Lower lobe of right lung (tissue), 2 donors: ENCODE data around the gene GPM6B. TPM values are rescaled to one million over a fixed set of nuclear protein-coding genes. Genes with fewer than 3 reads are reported as not detected.
"Not testable (repeated sequence)": the region's sequence is repeated elsewhere in the genome, so short reads cannot be mapped to it uniquely, and the experiment has no call there.

ENCODE experiments used
- ATAC-seq, 2 donors: fragments of 200-7000 bp; cut with Tn5 transposase; one replicate each; pipeline ENCODE4 v1.9.1; 2020 to 2022; ENCODE audit warnings: mild to moderate bottlenecking in 2 of 2, moderate library complexity in 2 of 2
- DNase-seq: peaks from one replicate; pipeline ENCODE4 v3.0.0-alpha.2; 2020
- H3K27ac ChIP-seq: fragments of 200-600 bp; one replicate; pipeline ENCODE4 v1.8.0; 2022
- H3K27me3 ChIP-seq: fragments of 200-600 bp; one replicate; pipeline ENCODE4 v1.8.0; 2022; ENCODE audit warnings: low read depth
- H3K36me3 ChIP-seq: fragments of 200-600 bp; one replicate; pipeline ENCODE4 v1.8.0; 2022; ENCODE audit warnings: mild to moderate bottlenecking
- H3K4me1 ChIP-seq: fragments of 200-600 bp; one replicate; pipeline ENCODE4 v1.8.0; 2022
- H3K4me3 ChIP-seq: fragments of 200-600 bp; one replicate; pipeline ENCODE4 v1.8.0; 2022; ENCODE audit warnings: mild to moderate bottlenecking
- H3K9me3 ChIP-seq: fragments of 200-600 bp; one replicate; pipeline ENCODE4 v1.8.0; 2022
- intact Hi-C: fragments of 100-400 bp; cut with DNase I; formaldehyde crosslinking; loops from one replicate; pipeline ENCODE4 v1.11.0; 2022
- total RNA-seq: library from RNA; stranded (reverse); fragmentation: NEBNext Ultra II Directional; extraction: Animal tissue kit (Norgen Biotek cat#: 25700); gene quantifications from one replicate; pipeline ENCODE4 v1.2.1, GENCODE V29; 2021
- TF ChIP-seq, protein P1 (sequence below): fragments of 200-600 bp; IDR thresholded peaks from one replicate; pipeline ENCODE4 v1.8.0; 2022; ENCODE audit warnings: antibody characterized with exemption, mild to moderate bottlenecking
- donor health status: DM: no; HTN: yes; CAD: no; lungs with severe emphysema.

GPM6B gene
- total RNA-seq, 1 donor from 2014 or later, result 21.6 TPM

DNA sequence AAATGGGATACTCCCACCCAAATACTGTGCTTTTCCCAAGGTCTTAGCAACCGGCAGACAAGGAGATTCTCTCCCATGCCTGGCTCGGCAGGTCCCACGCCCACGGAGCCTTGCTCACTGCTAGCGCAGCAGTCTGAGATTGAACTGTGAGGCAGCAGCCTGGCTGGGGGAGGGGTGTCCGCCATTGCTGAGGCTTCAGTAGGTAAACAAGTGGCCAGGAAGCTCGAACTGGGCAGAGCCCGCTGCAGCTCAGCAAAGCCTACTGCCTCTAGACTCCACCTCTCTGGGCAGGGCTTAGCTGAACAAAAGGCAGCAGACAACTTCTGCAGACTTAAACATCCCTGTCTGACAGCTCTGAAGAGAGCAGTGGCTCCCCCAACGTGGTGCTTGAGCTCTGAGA is 92.0 kb downstream of the GPM6B start:
- H3K36me3 ChIP-seq, H3K27ac ChIP-seq, H3K27me3 ChIP-seq, intact Hi-C loops, DNase-seq, H3K4me1 ChIP-seq, H3K9me3 ChIP-seq, H3K4me3 ChIP-seq, ATAC-seq: not testable (repeated sequence)

DNA sequence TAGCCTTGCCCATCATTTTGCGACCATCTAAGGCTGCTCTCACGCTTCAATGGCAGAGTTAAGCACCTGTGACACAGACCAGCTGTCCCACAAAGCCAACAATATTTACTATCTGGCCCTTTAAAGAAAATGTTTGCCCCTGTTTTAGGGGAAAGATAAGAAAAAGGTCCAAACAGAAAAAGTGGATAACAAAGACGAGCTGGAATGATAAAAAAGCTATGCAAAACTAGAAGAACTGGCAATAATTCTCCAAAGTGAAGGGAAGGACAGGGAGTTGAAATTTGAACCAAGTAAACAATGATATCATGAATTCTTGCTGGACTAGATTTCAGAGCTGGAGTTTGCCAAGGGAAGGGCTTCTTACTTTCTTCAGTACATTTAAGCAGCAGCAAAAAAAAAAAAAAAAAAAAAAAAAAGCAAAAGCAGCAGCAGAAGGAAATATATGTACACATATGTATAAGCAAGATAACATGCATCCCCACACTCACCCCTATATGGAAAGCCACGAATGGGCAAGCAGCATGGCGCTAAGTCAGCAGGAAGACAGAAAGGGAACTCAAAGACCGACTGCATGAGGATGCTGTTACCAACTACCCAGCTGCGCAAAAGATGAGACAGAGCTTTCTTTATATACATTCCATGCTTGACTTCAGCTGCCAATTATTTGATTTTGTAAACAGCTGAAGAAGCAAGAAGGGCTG is 94.9 kb downstream of the GPM6B start:
- H3K27me3 ChIP-seq, result no peaks in the 10 kb centered on the region
- no peaks in the 10 kb centered on the region for H3K36me3 ChIP-seq
- no peaks in the 10 kb centered on the region for H3K4me1 ChIP-seq
- DNase-seq, result no peak
- no peaks in the 10 kb centered on the region for H3K9me3 ChIP-seq
- ATAC-seq, result peak in 1 of 2 donors; percentile 64
- H3K4me3 ChIP-seq, result no peak overlapping the region
- TF ChIP-seq, protein P1, sequence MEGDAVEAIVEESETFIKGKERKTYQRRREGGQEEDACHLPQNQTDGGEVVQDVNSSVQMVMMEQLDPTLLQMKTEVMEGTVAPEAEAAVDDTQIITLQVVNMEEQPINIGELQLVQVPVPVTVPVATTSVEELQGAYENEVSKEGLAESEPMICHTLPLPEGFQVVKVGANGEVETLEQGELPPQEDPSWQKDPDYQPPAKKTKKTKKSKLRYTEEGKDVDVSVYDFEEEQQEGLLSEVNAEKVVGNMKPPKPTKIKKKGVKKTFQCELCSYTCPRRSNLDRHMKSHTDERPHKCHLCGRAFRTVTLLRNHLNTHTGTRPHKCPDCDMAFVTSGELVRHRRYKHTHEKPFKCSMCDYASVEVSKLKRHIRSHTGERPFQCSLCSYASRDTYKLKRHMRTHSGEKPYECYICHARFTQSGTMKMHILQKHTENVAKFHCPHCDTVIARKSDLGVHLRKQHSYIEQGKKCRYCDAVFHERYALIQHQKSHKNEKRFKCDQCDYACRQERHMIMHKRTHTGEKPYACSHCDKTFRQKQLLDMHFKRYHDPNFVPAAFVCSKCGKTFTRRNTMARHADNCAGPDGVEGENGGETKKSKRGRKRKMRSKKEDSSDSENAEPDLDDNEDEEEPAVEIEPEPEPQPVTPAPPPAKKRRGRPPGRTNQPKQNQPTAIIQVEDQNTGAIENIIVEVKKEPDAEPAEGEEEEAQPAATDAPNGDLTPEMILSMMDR, result no peak
- intact Hi-C loops, result no loop called here
- H3K27ac ChIP-seq, result no peak overlapping the region

DNA sequence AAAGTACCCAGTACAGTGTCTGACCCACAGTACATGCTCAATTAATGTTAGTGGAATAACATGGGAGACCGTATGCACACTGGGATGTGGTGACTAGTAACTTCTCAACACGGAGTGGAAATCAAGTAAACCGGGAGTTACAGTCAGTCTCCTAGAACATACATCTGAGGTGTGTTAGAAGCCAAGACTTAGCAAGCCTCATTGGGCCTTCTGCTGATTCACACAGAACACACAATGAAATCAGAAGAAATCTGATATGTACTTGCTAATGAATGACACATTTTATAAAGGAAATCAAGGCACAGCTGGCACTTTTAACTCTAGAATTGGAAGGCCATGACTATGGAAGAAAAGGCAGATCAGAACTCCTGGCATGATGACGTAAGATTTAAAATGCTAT is 95.5 kb downstream of the GPM6B start:
- H3K4me3 ChIP-seq, result no peak overlapping the region
- TF ChIP-seq, protein P1, result no peak
- ATAC-seq, result no peak
- H3K27ac ChIP-seq, result no peak overlapping the region
- no peaks in the 10 kb centered on the region for H3K9me3 ChIP-seq
- intact Hi-C loops, result no loop called here
- no peak for DNase-seq
- H3K27me3 ChIP-seq, result no peaks in the 10 kb centered on the region
- no peaks in the 10 kb centered on the region for H3K4me1 ChIP-seq
- peaks cover 2% of the 10 kb centered on the region for H3K36me3 ChIP-seq

Other genes with a start within 250 kb of the GPM6B start
- 9.3 TPM for gene EGFL6, start 247.5 kb downstream of the GPM6B start, total RNA-seq
- 8.4 TPM for gene TCEANC, start 164.0 kb downstream of the GPM6B start, total RNA-seq
- 32.8 TPM for gene RAB9A, start 128.0 kb downstream of the GPM6B start, total RNA-seq
- 15.8 TPM for gene TRAPPC2, start 82.5 kb downstream of the GPM6B start, total RNA-seq
- gene OFD1, start 82.3 kb downstream of the GPM6B start, total RNA-seq, result 38.3 TPM
- 15.8 TPM for gene GEMIN8, start 212.8 kb upstream of the GPM6B start, total RNA-seq